HL-60 (cell line): Measurements from ENCODE around the gene CDYL2.

Source experiments
- DNase-seq, 2 experiments: peaks; one replicate each; pipeline ENCODE4 v3.0.0-alpha.2; 2010 to 2020; ENCODE audit warnings: low read depth in 1 of 2, low spot score in 1 of 2
- H3K27ac ChIP-seq: fragments of 250-450 bp; sonication (Bioruptor Pico); replicated peaks from 2 replicates; pipeline ENCODE4 v1.5.1; 2020; ENCODE audit warnings: mild to moderate bottlenecking, moderate library complexity
- H3K27me3 ChIP-seq: fragments of 250-450 bp; sonication (Bioruptor Pico); 2 replicates; pipeline ENCODE4 v1.5.1; 2021; ENCODE audit warnings: mild to moderate bottlenecking, moderate library complexity; ENCODE audit not compliant: insufficient read depth, poor library complexity, severe bottlenecking
- H3K4me3 ChIP-seq: replicated peaks from 2 replicates; pipeline ENCODE4 v1.5.1; 2011; ENCODE audit warnings: mild to moderate bottlenecking, control low read depth, low read length; ENCODE audit not compliant: insufficient read depth
- CTCF ChIP-seq: IDR thresholded peaks from one replicate; pipeline ENCODE4 v1.5.1; 2011; ENCODE audit warnings: low read length, control low read depth, inconsistent platforms; ENCODE audit not compliant: insufficient read depth
- GABPA ChIP-seq: IDR thresholded peaks from 2 replicates; pipeline ENCODE4 v1.6.1; 2012; ENCODE audit warnings: low read depth
- POLR2AphosphoS5 ChIP-seq: IDR thresholded peaks from 2 replicates; pipeline ENCODE4 v1.6.1; 2012; ENCODE audit warnings: low read depth
- SPI1 ChIP-seq: IDR thresholded peaks from 2 replicates; pipeline ENCODE4 v1.6.1; 2012; ENCODE audit warnings: low read depth, mild to moderate bottlenecking, borderline replicate concordance
- TF ChIP-seq, protein P1 (sequence below): IDR thresholded peaks from 2 replicates; pipeline ENCODE4 v1.6.1; 2012; ENCODE audit warnings: low read depth; ENCODE audit not compliant: insufficient replicate concordance

CDYL2 gene

DNA sequence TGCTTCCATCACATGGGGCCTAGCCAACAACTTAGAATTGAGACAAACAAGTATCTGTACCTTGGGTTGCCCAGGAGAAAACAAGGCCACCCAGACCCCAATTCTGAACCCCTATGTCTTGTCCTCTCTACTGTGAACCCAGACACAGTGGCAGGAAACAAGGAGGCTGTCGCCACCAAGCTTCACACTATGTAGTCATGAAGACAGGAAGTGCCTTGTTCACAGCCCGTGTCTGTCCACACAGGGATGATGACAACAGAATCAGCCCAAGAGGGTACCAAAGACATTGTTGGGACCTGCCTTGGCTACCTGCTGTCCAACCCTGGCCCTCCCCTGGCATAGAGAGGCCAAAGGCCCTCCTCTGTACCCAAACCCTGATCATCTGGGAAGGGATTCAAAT lies 84.8 kb downstream of the CDYL2 start:
- H3K27me3 ChIP-seq = no peaks in the 10 kb centered on the region
- no peak overlapping the region for H3K4me3 ChIP-seq
- DNase-seq = no peak
- TF ChIP-seq, protein P1, sequence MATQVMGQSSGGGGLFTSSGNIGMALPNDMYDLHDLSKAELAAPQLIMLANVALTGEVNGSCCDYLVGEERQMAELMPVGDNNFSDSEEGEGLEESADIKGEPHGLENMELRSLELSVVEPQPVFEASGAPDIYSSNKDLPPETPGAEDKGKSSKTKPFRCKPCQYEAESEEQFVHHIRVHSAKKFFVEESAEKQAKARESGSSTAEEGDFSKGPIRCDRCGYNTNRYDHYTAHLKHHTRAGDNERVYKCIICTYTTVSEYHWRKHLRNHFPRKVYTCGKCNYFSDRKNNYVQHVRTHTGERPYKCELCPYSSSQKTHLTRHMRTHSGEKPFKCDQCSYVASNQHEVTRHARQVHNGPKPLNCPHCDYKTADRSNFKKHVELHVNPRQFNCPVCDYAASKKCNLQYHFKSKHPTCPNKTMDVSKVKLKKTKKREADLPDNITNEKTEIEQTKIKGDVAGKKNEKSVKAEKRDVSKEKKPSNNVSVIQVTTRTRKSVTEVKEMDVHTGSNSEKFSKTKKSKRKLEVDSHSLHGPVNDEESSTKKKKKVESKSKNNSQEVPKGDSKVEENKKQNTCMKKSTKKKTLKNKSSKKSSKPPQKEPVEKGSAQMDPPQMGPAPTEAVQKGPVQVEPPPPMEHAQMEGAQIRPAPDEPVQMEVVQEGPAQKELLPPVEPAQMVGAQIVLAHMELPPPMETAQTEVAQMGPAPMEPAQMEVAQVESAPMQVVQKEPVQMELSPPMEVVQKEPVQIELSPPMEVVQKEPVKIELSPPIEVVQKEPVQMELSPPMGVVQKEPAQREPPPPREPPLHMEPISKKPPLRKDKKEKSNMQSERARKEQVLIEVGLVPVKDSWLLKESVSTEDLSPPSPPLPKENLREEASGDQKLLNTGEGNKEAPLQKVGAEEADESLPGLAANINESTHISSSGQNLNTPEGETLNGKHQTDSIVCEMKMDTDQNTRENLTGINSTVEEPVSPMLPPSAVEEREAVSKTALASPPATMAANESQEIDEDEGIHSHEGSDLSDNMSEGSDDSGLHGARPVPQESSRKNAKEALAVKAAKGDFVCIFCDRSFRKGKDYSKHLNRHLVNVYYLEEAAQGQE = no peak
- TF ChIP-seq GABPA (no peak), CTCF (no peak), POLR2AphosphoS5 (no peak), SPI1 (no peak)
- H3K27ac ChIP-seq = no peak overlapping the region

DNA sequence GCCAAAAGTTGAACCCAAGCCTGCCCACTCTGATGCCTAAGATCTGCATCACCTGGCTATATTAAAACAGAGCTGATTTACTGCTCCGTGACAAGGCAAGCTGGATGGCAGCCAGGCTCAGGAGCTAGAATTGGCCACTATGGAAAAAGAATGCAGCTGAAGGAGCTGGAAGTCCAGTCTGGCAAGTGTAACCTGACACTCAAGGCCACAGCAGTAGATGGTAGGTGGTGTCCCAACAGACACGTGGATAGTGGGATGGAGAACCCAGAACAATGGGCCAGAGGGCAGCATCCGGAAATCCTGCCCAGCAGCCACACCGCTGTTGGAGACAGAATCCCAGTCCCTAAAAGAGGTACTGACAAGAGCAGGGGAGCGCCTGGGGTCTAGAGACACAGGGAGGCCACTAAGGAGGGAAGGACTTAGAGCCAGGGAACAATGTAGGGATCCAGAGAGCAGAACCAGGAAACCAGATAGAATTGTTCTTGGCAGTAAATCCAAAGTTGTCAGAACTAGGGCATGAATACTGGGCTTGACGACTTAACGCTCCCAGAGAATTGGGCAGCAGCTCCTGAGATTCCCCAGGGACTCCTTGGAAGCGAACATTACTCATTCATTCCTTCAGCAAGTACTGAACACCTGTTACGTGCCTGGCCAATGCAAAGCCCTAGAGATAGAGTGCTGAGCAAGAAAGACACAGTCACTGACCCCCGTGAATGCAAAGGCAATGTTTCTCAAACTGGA lies 85.7 kb downstream of the CDYL2 start:
- Histone ChIP-seq H3K27ac (no peak overlapping the region), H3K4me3 (no peak overlapping the region), H3K27me3 (no peaks in the 10 kb centered on the region)
- TF ChIP-seq, protein P1 = no peak
- TF ChIP-seq GABPA (no peak), SPI1 (no peak), POLR2AphosphoS5 (no peak)
- no peak for DNase-seq

- Histone ChIP-seq H3K27ac (no peak overlapping the region), H3K27me3 (no peaks in the 10 kb centered on the region), H3K4me3 (no peak overlapping the region)
- no peak for TF ChIP-seq POLR2AphosphoS5
- no peak for TF ChIP-seq CTCF
- no peak for TF ChIP-seq SPI1
- TF ChIP-seq, protein P1 = no peak
- TF ChIP-seq GABPA = no peak
- no peak for DNase-seq
Observed at GRCh38 chr16:80717611-80718010, 86.8 kb downstream of the CDYL2 start.
